NCI-H446 treated with DMSO at 0.1 percent for 48 hours (cell line): ENCODE measurements around the gene DEGS2.

Source experiments
- DNase-seq: peaks from one replicate; lab custom pipeline; 2025; lab: John Stamatoyannopoulos, UW

Gene DEGS2

DNA sequence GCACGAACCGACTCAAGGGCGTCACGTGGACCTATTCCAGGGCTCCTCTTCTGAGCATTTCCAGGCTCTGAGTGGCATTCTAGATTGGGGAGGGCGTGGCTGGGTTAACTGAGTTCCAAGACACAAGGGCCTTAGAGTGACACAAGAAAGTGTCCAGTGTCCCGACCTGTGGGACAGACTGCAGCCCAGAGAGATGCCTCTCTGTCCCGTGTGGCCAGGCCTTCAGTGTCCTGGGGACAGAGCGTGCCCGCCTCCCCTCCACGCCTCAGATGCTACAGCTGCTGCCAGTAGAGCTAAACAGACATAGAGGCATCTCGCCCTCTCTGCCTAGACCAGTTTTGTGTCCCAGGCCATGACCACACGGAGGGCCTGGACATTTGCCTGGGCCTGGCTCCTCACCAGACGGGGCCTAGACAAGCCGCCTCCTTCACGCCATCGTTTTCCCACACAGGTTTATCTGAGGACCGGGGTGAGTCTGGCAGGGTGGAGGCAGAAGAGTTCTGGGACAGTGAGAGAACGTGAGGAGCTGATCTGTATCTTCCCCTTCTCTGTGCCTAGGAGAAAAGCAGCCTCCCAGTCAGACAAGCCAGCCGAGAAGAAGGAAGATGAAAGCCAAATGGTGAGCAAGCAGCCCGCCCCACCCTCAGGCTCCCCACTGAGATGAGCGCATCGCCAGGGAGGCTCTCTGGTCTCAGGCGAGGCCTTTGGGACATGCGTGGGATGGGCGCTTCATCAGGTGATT, 27.1 kb downstream of the DEGS2 start:
- DNase-seq, result no peak

- no peak for DNase-seq
Observed at GRCh38 chr14:100131181-100131580, 28.3 kb downstream of the DEGS2 start.

DNA sequence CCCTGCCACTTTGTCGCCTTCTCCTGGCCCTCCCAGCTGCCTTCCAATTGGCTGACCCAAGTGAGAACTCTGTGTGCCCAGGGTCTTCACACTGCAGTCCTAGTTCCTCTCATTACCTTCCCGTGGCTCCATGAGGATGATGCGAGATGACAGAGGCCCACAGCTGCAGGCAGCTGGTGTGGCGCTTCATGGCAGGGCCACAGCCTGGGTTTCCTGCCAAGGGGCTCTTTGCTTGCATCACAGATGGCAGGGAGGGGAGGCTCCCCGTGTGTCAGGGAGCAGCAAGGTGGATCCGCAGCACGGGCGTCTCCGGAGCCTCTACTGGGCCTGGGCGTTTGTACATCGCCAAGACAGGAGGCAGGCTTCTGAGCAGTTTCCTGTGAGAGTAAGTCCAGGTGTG, 28.9 kb downstream of the DEGS2 start:
- no peak for DNase-seq

- no peak for DNase-seq
Observed at GRCh38 chr14:100129161-100129589, 30.3 kb downstream of the DEGS2 start.

DNA sequence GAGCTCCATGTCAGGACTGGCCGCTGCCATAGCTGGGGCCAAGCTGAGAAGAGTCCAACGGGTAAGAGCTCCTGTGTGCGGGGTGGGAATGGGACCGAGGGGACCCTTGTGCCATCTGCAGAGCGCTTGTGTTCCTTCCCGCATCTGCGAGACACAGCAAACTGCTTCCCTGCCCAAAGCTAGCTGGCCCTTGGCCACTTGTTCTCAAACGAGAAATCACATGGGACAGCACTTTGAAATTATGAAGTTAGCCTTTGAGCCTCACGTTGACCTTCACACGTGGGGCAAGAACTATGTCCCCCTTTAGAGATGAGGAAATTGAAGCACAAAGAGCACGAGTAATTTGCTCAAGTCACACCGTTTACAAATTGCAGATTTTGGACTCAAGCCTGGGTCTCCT, 30.8 kb downstream of the DEGS2 start:
- no peak for DNase-seq

GRCh38 chr14:100127853-100128455, 31.5 kb downstream of the DEGS2 start:
- DNase-seq, result no peak

DNA sequence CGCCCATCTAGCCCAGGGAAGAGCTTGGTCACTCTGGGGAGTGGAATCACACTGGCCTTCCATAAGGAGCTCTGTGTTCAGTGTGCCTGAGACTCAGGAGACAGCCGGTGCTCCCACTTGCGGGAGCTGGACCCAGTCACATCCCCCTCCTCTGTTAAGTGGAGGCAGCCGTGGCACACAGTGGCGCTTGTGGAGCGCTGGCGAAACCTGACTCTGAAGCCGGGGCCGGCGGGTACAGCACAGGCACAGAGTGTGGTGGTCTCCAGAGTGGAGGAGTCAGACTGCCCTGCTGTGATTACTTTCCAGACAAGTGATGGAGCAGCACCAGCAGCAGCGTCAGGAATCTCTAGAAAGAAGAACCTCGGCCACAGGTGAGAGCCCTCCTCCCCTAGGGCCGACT, 33.0 kb downstream of the DEGS2 start:
- DNase-seq, result no peak

- DNase-seq, result no peak
Observed at GRCh38 chr14:100124551-100125088, 34.8 kb downstream of the DEGS2 start.

- no peak for DNase-seq
Observed at GRCh38 chr14:100123618-100124017, 35.8 kb downstream of the DEGS2 start.

- no peak for DNase-seq
Observed at GRCh38 chr14:100122481-100123223, 36.8 kb downstream of the DEGS2 start.

GRCh38 chr14:100121643-100122480, 37.6 kb downstream of the DEGS2 start:
- DNase-seq, result no peak

DNA sequence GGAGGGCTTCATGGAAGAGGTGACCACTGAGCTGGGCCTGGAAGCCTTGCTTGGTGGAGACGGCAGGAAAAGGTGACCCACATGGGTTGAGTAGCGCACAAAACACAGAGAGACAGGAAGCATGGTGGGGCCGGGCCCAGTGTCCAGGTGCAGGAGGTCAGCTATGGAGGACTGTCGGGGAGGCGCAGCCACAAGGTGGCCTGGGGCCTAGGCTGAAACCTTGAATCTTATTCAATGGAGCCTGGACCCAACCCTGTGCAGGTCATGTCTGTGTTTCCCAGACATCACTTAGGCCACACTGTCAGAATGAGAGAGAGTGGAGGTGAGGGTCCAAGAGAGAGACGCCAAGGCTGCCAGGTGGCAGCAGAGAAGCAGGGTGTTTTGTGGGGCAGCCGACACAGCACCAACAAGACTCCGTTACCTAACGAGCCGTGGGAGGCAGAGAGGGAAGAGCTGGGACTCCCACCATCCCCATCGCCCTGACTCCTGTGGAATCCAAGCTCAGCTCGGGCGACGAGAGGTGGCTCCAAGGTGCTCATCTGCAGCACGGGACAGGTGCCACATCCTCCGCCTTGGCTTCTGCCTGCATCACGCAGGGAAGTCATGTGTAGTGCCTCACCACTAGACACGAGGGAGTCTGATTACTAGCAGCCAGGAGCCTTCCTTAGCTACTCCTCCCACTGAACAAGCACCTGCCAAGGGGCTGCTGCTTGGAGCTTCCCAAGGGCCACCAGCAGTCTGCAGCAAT, 38.7 kb downstream of the DEGS2 start:
- DNase-seq, result no peak

- no peak for DNase-seq
Observed at GRCh38 chr14:100119251-100119650, 40.2 kb downstream of the DEGS2 start.

DNA sequence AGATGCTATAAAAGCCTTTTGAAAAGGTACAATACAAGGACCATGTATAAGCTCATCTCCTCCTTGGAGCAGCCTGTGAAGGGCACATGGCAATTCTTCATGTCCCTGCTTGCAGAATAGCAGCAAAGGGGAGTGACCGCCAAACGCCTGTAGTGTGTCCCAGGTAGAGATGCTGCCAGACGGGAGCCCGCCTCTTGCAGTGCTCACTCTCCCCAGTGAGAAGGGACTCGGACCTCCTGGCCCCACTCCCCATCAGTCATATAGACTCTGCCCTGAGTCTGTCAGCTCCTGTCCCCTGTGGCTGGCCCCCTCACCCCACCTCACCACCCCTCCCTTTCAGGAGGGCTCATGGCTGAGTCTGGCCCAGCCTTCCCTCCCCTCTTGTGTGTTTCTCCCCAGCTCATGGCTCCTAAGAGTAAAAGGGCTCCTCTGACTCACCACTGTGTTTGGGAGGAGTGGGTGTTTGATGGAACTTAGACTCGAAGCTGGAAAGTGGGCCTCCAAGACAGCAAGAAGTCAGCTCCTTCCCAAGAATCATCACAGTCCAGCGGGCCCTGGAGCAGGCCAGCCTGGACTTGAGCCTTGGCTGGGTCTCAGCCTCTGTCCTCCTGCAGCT, 40.9 kb downstream of the DEGS2 start:
- no peak for DNase-seq

DNA sequence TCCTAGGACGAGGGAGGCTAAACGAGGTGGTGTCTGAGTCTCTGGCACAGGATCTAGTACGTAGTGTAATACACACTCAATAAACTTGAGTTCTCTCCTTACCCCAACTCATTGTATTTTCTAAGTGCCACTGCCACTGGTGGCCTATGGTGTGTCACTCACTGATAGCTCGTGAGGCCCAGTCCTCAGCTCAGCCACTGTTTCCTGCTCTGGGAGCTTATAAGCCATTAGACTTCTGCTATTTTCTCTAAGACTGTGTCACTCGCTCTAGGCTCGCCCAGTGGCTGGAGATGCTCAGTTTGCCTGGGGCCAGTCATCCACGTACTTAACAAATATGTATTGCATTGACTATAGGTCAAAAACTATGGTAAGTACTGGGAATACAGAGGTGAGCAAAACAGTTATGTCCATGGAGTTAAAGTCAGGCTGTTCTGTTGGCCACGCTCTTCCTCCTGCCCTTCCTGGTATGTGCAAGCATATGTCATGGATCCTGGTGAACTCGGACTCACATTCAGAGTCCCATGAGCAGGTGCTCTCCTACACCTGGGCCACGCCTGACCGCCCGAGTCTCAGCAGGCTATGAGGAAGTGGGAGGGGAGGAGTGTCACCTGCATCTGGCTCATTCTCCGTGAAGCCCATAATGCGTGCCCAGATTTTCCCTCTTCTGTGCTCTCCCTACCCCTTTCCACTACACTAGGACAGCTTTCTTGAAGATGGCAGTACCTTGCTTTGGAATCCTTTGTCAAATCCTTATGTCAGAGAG, 41.6 kb downstream of the DEGS2 start:
- no peak for DNase-seq

- DNase-seq, result no peak
Observed at GRCh38 chr14:100117026-100117425, 42.4 kb downstream of the DEGS2 start.

DNA sequence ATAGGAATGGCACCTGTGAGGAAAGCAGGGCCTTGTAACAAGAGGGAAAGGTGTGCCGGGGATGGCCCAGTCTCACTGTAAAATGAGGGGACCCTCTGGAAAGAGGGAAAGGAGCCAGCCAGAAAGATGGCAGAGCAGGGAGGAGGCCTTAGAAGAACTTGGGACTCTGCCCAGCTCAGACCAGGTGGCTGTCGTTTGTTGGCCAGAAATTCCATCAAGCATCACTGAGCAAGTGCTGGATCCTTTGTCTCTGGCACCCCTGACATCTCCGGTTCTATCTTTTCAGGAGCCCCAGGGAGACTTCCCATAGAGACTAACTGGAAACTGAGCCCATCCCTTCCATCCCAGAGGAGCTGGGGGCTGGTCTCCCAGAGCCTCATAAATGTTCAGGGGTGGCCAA, 43.3 kb downstream of the DEGS2 start:
- peak; percentile 45 for DNase-seq

DNA sequence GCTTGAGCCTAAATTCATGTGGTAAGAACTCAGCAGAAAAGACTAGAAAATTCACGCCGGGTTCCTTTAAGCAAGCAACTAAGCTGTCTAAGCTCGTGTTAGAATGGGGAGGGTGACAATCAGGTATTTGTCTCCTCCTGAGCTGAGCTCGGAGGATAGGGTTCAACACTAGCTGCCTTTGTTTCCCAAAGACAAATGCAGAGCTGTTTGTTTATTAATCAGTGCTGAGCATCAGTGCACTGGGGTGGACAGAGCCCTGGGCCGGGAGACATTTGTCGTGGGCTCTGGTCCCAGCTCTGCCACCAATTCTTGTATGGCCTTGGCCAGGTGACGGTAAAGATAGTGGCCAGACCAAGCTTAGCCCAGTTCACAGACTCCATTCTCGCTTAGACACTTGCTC, 43.7 kb downstream of the DEGS2 start:
- DNase-seq, result no peak

- DNase-seq, result no peak
Observed at GRCh38 chr14:100115236-100115635, 44.2 kb downstream of the DEGS2 start.
